ENCODE data around the gene SPSB2. TPM values are rescaled to one million over a fixed set of nuclear protein-coding genes. Genes with fewer than 3 reads are reported as not detected.
A peak's percentile ranks its signal among the peaks of the same experiment; 100 is the strongest.

SPSB2 gene
- total and polyA plus RNA-seq, 9 of the 15 experiments (the other 6 are each of a cell fraction or from before 2014, with no cell fraction given) = 0.10 to 10.6 (median 1.9) TPM

DNA sequence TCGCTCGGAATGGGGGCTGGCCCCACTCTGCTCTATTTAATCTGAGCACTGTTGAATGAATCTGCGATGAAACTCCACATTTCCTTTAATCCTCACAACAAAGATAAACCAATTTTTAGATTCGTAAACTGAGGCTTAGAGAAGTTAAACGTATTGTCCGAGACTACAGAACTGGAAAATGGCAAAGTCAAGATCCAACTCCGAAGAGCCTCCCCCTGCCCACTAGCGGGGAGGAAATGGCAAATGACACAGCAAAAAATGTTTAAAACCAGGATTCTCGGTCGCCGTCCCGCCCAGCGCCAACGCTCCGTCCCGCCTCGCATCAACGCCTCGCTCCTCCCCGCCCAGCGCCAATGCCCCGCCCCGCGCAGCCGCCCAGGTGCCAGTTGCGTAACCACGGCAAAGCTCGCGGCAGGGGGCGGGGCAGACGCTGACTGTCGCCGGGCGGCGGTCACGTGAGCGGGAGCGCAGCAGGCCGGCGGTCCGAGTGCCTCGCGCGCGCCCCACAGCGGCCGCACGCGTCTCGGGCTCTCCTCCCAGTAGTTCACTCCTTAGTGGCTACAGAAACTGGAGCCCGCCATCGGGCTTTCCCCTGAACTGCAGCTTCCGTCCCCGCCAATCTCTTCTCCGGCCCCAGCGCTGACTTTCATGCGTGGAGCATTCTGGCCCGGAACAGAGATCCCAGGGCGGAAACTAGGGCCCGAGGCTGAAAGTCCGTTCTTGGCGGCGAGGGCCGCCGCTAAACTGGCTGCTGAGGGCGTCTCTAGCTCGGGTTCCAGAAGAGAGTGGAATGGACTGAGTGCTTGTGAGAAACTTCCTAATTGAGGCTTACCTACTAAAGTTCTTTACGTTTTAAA lies 17.9 kb upstream of the SPSB2 start (continued):
- peak; percentile 91 for TF ChIP-seq MAFK (IDR thresholded peaks at IDR 0.05; ENCODE audit: low read length)
- TF ChIP-seq, protein P1, sequence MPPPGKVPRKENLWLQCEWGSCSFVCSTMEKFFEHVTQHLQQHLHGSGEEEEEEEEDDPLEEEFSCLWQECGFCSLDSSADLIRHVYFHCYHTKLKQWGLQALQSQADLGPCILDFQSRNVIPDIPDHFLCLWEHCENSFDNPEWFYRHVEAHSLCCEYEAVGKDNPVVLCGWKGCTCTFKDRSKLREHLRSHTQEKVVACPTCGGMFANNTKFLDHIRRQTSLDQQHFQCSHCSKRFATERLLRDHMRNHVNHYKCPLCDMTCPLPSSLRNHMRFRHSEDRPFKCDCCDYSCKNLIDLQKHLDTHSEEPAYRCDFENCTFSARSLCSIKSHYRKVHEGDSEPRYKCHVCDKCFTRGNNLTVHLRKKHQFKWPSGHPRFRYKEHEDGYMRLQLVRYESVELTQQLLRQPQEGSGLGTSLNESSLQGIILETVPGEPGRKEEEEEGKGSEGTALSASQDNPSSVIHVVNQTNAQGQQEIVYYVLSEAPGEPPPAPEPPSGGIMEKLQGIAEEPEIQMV (tag; conservative IDR thresholded peaks at IDR 0.05; ENCODE audit: low read depth) = no peak
- no peak for TF ChIP-seq ESRRB (CRISPR knock-in tag; IDR thresholded peaks at IDR 0.05; ENCODE audit: borderline replicate concordance)
- peak; percentile 80; the same call in 1 of the 2 replicates for TF ChIP-seq SP1 (CRISPR knock-in tag; IDR thresholded peaks at IDR 0.05)
- peak; percentile 87 for TF ChIP-seq POLR2A (conservative IDR thresholded peaks at IDR 0.05)
- no peak for TF ChIP-seq COPS2 (conservative IDR thresholded peaks at IDR 0.05)
- TF ChIP-seq, protein P2, sequence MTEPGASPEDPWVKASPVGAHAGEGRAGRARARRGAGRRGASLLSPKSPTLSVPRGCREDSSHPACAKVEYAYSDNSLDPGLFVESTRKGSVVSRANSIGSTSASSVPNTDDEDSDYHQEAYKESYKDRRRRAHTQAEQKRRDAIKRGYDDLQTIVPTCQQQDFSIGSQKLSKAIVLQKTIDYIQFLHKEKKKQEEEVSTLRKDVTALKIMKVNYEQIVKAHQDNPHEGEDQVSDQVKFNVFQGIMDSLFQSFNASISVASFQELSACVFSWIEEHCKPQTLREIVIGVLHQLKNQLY (CRISPR knock-in tag; conservative IDR thresholded peaks at IDR 0.05) = no peak
- TF ChIP-seq RAD21 (CRISPR knock-in tag; conservative IDR thresholded peaks at IDR 0.05 in 1 of 2, IDR thresholded peaks at IDR 0.05 in 1 of 2) = peak; percentile 65 to 71
- TF ChIP-seq, protein P3, sequence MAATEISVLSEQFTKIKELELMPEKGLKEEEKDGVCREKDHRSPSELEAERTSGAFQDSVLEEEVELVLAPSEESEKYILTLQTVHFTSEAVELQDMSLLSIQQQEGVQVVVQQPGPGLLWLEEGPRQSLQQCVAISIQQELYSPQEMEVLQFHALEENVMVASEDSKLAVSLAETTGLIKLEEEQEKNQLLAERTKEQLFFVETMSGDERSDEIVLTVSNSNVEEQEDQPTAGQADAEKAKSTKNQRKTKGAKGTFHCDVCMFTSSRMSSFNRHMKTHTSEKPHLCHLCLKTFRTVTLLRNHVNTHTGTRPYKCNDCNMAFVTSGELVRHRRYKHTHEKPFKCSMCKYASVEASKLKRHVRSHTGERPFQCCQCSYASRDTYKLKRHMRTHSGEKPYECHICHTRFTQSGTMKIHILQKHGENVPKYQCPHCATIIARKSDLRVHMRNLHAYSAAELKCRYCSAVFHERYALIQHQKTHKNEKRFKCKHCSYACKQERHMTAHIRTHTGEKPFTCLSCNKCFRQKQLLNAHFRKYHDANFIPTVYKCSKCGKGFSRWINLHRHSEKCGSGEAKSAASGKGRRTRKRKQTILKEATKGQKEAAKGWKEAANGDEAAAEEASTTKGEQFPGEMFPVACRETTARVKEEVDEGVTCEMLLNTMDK (IDR thresholded peaks at IDR 0.05; ENCODE audit: borderline replicate concordance, insufficient read depth, low read depth, low read length, poor library complexity, severe bottlenecking) = no peak
- TF ChIP-seq NR4A1 (CRISPR knock-in tag; IDR thresholded peaks at IDR 0.05) = no peak
- no peak for TF ChIP-seq NR4A1 (tag; IDR thresholded peaks at IDR 0.05)
- TF ChIP-seq, protein P4, sequence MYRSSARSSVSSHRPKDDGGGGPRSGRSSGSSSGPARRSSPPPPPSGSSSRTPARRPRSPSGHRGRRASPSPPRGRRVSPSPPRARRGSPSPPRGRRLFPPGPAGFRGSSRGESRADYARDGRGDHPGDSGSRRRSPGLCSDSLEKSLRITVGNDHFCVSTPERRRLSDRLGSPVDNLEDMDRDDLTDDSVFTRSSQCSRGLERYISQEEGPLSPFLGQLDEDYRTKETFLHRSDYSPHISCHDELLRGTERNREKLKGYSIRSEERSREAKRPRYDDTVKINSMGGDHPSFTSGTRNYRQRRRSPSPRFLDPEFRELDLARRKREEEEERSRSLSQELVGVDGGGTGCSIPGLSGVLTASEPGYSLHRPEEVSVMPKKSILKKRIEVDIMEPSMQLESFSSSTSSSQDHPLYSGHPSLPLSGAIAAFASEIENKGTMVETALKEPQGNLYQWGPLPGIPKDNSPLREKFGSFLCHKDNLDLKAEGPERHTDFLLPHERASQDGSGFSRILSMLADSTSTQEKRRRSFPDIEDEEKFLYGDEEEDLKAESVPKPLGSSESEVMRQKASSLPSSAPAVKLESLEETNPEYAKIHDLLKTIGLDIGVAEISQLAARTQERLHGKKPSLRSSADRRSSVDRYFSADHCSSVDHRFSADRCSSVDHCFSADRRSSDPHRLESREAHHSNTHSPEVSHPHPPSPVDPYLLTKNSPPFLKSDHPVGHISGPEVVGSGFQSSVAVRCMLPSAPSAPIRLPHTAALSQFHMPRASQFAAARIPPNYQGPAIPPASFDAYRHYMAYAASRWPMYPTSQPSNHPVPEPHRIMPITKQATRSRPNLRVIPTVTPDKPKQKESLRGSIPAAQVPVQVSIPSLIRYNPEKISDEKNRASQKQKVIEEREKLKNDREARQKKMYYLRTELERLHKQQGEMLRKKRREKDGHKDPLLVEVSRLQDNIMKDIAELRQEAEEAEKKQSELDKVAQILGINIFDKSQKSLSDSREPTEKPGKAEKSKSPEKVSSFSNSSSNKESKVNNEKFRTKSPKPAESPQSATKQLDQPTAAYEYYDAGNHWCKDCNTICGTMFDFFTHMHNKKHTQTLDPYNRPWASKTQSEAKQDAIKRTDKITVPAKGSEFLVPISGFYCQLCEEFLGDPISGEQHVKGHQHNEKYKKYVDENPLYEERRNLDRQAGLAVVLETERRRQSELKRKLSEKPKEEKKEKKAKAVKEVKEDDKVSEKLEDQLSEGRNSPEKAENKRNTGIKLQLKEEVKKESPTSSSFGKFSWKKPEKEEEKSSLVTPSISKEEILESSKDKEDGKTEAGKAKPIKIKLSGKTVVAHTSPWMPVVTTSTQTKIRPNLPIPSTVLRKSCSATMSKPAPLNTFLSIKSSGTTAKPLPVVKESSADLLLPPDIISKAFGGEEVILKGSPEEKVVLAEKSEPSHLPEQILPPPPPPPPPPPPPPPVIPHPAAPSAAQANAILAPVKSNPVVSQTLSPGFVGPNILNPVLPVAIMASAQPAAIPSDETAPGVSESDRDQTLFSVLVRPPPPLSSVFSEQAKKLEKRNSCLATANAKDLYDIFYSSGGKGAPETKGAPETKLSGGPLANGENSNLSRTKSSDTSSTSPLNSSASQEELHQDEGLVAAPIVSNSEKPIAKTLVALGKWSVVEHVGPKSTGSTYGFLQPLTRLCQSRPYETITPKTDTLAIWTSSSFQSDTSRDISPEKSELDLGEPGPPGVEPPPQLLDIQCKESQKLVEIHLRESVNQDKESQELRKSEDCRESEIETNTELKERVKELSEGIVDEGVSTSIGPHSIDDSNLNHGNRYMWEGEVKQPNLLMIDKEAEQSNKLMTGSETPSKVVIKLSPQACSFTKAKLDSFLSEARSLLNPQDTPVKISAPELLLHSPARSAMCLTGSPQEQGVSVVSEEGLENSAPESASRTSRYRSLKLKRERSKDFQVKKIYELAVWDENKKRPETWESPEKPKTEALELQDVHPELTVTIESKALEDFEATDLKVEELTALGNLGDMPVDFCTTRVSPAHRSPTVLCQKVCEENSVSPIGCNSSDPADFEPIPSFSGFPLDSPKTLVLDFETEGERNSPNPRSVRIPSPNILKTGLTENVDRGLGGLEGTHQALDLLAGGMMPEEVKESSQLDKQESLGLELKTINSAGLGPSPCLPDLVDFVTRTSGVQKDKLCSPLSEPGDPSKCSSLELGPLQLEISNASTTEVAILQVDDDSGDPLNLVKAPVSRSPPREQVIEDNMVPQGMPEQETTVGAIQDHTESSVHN (IDR thresholded peaks at IDR 0.05; ENCODE audit: borderline replicate concordance in 1 of 2, low read depth in 1 of 2) = no peak
- TF ChIP-seq DMBX1 (CRISPR knock-in tag; IDR thresholded peaks at IDR 0.05; ENCODE audit: borderline replicate concordance) = no peak

Measured in K562 (cell line).